OCI-LY7 (cell line): Measurements from ENCODE around the gene EPB41L2.

Source experiments
- EZH2phosphoT487 ChIP-seq: fragments of 200-600 bp; sonication (generic); IDR thresholded peaks from 2 replicates; pipeline ENCODE4 v1.6.1; 2018; ENCODE audit warnings: low read depth, borderline replicate concordance, mild to moderate bottlenecking, mixed run types, antibody characterized with exemption, low read length, moderate library complexity, mixed read lengths
- TF ChIP-seq, protein P1 (sequence below): fragments of 200-600 bp; sonication (generic); conservative IDR thresholded peaks from 2 replicates; pipeline ENCODE4 v1.5.1; 2014; ENCODE audit warnings: mild to moderate bottlenecking, antibody characterized with exemption, low read length, moderate library complexity, mixed read lengths

GRCh38 chr6:130964808-130965604 is 98.0 kb downstream of the EPB41L2 start:
- TF ChIP-seq, protein P1, sequence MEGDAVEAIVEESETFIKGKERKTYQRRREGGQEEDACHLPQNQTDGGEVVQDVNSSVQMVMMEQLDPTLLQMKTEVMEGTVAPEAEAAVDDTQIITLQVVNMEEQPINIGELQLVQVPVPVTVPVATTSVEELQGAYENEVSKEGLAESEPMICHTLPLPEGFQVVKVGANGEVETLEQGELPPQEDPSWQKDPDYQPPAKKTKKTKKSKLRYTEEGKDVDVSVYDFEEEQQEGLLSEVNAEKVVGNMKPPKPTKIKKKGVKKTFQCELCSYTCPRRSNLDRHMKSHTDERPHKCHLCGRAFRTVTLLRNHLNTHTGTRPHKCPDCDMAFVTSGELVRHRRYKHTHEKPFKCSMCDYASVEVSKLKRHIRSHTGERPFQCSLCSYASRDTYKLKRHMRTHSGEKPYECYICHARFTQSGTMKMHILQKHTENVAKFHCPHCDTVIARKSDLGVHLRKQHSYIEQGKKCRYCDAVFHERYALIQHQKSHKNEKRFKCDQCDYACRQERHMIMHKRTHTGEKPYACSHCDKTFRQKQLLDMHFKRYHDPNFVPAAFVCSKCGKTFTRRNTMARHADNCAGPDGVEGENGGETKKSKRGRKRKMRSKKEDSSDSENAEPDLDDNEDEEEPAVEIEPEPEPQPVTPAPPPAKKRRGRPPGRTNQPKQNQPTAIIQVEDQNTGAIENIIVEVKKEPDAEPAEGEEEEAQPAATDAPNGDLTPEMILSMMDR: no peak
- no peak for TF ChIP-seq EZH2phosphoT487
